LNCaP clone FGC (cell line): ENCODE measurements around the gene BCAS4.

ENCODE experiments used
- DNase-seq: peaks from one replicate; pipeline ENCODE4 v3.0.0-alpha.2; 2011; ENCODE audit warnings: low read depth
- H3K4me3 ChIP-seq: 2 replicates; pipeline ENCODE4 v1.5.1; 2011; ENCODE audit warnings: mild to moderate bottlenecking, low read depth, low read length, control low read depth
- TF ChIP-seq, protein P1 (sequence below): IDR thresholded peaks from 2 replicates; pipeline ENCODE4 v1.5.1; 2012; ENCODE audit warnings: mild to moderate bottlenecking; ENCODE audit not compliant: control insufficient read depth, insufficient read depth; ENCODE audit errors: extremely low read depth

The BCAS4 gene

DNA sequence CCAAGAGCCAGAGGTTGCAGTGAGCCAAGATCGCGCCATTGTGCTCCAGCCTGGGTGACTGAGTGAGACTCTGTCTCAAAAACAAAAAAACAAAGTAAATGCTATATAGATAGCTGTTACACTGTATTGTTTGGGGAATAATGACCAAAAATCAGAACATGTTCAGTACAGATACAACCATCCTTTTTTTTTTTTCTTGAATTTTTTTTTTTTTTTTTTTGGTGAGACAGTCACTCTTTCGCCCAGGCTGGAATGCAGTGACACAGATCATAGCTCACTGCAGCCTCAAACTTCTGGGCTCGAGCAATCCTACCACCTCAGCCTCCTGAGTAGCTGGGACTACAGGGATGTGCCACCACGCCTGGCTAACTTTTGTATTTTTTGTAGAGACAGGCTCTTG, 63.7 kb downstream of the BCAS4 start:
- TF ChIP-seq, protein P1, sequence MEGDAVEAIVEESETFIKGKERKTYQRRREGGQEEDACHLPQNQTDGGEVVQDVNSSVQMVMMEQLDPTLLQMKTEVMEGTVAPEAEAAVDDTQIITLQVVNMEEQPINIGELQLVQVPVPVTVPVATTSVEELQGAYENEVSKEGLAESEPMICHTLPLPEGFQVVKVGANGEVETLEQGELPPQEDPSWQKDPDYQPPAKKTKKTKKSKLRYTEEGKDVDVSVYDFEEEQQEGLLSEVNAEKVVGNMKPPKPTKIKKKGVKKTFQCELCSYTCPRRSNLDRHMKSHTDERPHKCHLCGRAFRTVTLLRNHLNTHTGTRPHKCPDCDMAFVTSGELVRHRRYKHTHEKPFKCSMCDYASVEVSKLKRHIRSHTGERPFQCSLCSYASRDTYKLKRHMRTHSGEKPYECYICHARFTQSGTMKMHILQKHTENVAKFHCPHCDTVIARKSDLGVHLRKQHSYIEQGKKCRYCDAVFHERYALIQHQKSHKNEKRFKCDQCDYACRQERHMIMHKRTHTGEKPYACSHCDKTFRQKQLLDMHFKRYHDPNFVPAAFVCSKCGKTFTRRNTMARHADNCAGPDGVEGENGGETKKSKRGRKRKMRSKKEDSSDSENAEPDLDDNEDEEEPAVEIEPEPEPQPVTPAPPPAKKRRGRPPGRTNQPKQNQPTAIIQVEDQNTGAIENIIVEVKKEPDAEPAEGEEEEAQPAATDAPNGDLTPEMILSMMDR: no peak
- H3K4me3 ChIP-seq: no peak overlapping the region
- DNase-seq: no peak

DNA sequence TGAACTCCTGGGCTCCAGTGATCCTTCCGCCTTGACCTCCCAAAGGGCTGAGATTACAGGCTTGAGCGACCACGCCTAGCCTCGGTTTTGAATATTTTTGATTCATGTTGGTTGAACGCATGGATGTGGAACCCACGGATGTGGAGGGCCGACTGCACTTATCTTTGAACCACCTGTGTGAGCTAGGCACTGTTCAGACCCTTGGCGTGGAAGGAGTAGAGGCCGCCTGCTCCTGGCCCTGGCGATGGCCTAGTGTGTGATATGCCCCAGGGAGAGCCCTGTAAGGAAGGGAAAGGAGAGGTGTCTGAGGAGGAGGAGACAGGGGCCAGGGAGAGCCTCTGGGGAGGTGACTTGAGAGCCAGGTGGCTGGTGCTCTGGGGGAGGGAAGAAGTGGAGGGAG, 64.3 kb downstream of the BCAS4 start:
- TF ChIP-seq, protein P1: no peak
- H3K4me3 ChIP-seq: no peak overlapping the region
- no peak for DNase-seq

DNA sequence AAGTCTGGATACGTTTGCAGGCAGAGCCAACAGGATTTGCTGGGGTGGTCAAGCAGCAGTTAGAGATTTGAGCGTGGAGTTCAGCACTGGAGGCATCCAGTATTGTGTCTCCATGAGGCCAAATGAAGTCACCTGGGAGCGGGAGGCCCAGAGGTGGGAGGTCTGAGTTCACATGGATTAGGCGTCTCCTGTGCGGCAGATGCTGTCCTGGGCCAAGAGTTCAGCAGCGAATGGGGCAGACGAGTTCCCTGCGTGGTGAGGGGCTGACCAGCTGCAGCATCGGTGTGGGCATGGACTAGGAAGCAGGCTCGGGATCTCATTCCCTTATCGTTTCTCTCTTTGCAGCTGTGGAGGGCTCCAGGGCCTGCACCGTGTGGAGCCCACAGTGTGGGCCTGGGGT, 66.2 kb downstream of the BCAS4 start:
- TF ChIP-seq, protein P1: no peak
- DNase-seq: no peak
- H3K4me3 ChIP-seq: no peak overlapping the region

DNA sequence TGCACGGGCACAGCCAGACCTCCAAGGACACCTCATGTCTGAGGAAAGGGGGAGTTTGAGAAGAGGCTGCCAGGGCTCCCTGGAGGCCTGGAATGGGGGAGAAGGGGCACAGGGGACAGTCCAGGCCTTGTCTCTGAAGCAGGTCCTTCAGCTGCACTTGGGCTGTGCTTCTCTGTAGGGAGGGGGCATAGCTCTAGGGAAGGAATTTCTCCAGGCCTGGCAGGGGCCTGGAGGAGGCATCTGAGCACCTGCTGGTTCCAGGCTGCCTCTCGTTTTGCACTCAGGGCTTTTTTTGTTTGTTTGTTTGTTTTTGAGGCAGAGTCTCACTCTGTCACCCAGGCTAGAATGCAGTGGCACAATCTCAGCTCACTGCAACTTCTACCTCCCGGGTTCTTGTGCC, 67.7 kb downstream of the BCAS4 start:
- H3K4me3 ChIP-seq: no peak overlapping the region
- TF ChIP-seq, protein P1: no peak
- DNase-seq: no peak

DNA sequence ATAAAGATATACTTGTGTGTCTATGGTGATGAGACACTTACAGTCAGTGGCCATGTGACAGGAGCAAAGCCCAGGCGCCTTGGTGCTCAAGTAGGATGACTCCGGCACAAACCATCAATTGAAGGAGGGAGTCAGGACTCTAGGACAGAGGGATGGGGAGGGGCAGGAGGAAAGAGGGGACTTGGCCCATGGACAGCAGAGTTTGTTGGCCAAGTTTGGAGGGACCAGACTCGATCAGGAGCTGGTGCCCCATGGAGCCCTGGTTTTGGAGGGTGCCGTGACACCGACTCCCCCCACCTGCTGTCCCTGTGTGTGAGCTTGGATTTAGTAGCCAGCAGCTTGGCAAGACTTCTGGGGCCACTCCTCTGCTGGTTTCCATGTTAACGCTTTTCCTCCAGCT, 70.3 kb downstream of the BCAS4 start:
- no peak for DNase-seq
- TF ChIP-seq, protein P1: no peak
- H3K4me3 ChIP-seq: no peak overlapping the region

DNA sequence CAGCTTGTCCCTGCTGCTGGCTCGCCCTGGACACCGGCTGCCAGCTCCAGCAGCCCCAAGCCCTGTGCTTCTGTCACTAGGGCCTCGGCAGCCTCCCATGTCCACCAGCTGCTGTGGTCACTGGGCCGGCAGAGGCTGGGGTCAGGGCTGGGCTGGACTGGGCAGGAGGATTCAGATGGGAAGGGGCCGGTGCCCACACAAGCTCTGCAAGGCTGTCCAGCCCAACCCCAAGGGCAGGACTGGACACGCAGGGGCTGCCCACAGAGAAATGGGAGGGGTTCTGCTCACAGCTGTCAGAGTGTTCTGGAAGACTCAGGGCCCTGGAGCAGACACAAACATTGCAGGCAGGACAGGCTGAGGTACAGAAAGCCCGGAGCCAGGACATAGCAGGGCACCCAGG, 70.7 kb downstream of the BCAS4 start:
- no peak for DNase-seq
- TF ChIP-seq, protein P1: no peak
- no peak overlapping the region for H3K4me3 ChIP-seq

DNA sequence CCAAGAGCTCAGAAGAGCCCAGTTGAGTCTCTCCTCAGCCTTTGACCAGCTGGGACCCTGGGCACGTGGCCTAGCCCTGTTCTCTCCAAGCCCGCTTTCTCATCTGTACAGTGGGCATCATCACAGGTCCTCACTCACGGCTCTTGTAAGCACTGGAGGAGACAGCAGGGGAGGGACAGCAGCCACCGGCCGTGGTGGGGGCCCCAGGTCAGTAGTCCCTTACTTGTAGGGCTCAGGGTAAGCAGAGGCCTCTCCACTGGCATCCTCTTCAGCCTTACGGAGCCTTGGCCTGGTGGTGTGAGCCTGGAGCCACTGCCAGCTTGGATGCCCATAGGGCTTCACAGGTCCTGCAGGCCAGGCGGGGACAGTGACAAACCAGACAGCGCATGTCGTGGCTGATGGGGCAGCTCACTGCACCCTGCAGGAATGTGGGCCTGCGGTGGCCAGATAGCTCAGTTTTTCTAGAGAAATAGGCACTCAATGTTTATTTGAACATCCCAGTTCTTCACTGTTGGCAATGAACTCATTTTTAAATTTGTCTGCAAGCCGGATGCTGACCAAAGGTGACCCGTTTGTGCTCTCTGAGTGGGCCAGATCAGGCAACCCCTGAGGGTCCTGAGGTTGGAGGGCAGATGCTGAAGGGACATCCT, 71.3 kb downstream of the BCAS4 start:
- TF ChIP-seq, protein P1: no peak

More for the DNA sequence above, 71.3 kb downstream of the BCAS4 start:
- no peak for DNase-seq
- no peak overlapping the region for H3K4me3 ChIP-seq
